GM15510 (cell line): Measurements from ENCODE around the gene C15orf39.
A peak's percentile ranks its signal among the peaks of the same experiment; 100 is the strongest.

Experiments
- POLR2A ChIP-seq: IDR thresholded peaks from 3 replicates; pipeline ENCODE4 v1.6.1; 2011; ENCODE audit warnings: borderline replicate concordance; ENCODE audit not compliant: insufficient read length; ENCODE audit errors: extremely low read depth

Gene C15orf39

GRCh38 chr15:75202251-75203016 lies 752 bp downstream of the C15orf39 start:
- TF ChIP-seq POLR2A, result peak; percentile 55

- TF ChIP-seq POLR2A, result no peak
Measured at GRCh38 chr15:75203017-75203907, 1.6 kb downstream of the C15orf39 start.

- TF ChIP-seq POLR2A, result peak; percentile 23
Measured at GRCh38 chr15:75203908-75204263, 2.2 kb downstream of the C15orf39 start.

GRCh38 chr15:75204340-75205063 lies 2.8 kb downstream of the C15orf39 start:
- TF ChIP-seq POLR2A, result no peak

GRCh38 chr15:75205064-75205395 lies 3.3 kb downstream of the C15orf39 start:
- no peak for TF ChIP-seq POLR2A

- no peak for TF ChIP-seq POLR2A
Measured at GRCh38 chr15:75206006-75206405, 4.3 kb downstream of the C15orf39 start.

GRCh38 chr15:75206803-75207617 lies 5.3 kb downstream of the C15orf39 start:
- TF ChIP-seq POLR2A, result no peak

- TF ChIP-seq POLR2A, result no peak
Measured at GRCh38 chr15:75207618-75208500, 6.2 kb downstream of the C15orf39 start.

GRCh38 chr15:75208501-75209288 lies 7.0 kb downstream of the C15orf39 start:
- no peak for TF ChIP-seq POLR2A

GRCh38 chr15:75209289-75209676 lies 7.6 kb downstream of the C15orf39 start:
- TF ChIP-seq POLR2A, result no peak

GRCh38 chr15:75210811-75211230 lies 9.1 kb downstream of the C15orf39 start:
- TF ChIP-seq POLR2A, result no peak

GRCh38 chr15:75211436-75212199 lies 9.9 kb downstream of the C15orf39 start:
- no peak for TF ChIP-seq POLR2A

GRCh38 chr15:75212200-75212858 lies 10.6 kb downstream of the C15orf39 start:
- TF ChIP-seq POLR2A, result no peak
